HS-27A (cell line): ENCODE results near the gene TREM2.
A peak's percentile ranks its signal among the peaks of the same experiment; 100 is the strongest.

Source experiments
- DNase-seq: peaks from one replicate; pipeline ENCODE4 v3.0.0-alpha.2; 2012; ENCODE audit warnings: low read depth, missing footprints

The TREM2 gene

DNA sequence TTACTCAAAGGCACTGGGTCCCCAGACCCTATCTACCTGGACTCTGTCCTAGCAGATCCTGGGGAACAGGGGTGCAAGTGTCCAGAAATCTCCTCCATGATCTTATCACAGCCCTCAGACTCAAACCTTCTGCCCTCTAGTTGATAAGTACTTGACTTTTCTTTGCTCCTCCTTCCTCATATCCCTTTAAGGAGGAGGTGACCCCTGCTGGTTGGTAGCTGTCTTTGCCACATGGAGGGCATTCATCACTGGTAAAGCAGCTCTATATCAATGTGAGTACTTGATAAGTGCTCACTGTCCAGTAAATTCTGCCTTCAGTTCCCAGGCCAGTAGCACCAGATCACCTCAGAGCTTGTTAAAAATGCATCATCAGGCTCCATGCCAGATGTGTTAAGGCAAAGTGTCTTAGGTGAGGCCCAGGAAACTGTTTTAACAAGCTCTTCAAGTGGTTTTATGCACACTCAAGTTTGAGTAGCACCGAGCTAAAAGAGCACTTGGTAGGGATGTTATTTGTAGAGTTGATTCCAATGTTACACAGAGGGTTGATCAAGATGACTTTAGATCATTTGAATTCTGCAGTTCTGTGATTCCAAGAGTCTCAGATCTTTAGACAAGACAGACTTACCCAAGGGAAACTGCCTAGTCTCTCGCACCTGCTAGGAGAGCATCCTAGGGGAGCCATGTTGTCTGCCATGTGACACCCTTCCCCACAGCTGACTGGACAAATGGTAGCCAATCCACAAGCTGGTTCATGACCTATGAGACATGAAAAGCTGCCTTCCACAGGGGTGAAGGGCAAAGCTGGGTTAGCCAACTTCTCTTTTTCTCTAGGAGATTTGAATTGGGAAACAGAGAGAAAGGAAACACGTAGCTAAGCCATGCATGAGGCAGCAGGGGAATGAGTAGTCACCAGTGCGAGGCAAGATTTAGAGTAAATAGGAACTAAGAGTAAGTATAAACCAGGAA, 19.4 kb upstream of the TREM2 start:
- peak; percentile 17 for DNase-seq

DNA sequence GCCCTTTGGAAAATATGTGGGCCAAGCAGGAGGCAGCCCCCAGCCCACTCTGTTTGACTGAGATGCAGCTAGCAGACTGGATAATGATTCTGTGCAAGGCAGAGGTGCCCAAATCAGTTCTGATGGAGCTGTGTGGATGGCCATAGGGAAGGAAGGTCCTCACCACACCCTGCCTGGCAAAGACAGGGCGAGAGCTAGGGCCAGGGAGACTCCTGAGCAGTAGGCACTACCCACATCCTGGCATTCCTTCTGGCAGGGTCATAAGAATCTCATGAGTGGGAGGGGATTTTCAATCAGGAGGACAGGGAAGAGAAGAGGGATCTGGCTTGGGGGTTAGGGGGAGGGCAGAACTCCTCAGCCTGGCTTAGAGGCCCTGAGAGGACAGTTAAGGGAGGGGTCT, 18.6 kb upstream of the TREM2 start:
- DNase-seq = no peak

DNA sequence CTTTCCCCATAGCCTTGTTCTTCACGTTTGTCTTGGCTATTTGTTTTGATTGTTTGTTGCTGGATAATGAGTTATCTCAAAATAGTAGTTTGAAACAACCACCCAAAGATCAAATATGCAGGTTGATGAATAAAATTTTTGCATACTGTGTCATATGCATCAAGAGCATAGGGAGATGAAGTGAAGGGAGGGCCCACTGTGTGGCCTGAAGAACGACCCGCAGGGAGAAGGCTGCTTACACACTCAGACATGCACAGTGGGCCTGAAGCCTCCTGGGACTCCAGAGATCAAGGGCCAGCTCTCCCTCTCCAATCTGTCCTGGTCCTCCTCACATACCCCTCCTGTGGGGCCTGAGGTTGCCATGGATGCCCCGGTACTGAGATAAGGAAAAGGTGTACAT, 16.2 kb upstream of the TREM2 start:
- DNase-seq = no peak

DNA sequence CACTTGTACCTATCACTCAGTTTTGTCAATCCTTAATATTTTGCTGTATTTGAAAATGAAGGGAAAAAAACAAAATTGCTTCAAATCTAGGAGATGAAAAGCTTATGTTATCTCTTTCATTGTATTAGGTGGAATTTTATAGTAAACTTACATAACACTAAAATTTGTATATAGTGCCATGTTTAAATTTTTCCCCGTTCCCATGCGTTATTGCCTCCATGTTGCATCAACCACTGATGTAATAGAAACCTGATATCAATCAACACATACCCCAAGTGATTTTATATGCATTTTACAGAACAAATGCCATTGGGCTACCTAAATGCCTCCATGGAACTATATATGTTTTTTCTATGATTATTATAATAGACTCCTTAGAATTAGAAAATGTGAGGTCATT, 14.8 kb upstream of the TREM2 start:
- DNase-seq = no peak

DNA sequence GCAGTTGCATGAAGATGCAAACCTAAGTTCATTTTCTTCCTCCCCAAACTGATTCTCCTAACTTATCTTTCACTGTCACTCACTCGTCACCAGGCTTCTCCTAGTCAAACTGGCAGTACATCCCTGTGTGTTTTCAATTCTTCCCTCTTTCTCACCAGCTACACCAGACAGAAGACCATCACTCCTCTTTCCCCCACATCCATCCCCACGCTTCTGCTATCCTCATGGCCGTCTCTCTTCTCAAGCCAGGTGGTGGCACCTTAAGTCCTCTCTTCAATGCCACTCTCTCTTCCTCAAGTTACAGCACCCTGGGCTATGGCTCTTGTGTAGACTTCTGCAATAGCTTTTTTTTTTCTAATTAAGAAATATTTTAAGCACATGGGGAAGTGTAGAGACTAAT, 14.4 kb upstream of the TREM2 start:
- no peak for DNase-seq

DNA sequence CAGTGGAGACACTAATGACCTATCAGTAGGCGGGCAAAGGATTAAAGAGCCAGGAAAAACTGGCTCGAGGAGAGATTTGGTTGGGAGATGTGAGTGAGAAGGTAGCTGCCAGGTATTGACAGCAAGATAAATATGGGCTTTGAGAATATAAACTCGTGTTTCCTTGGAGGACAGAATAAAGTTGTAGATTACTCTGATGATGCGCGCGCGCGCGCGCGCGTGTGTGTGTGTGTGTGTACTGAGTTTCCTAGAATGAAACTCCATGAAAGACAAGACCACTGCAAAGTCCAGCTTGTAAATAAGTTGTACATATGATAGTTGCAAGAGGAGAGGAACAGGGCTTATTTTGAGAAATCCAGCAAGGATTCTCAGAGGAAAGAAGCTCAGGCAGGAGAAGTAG, 13.3 kb upstream of the TREM2 start:
- no peak for DNase-seq

DNA sequence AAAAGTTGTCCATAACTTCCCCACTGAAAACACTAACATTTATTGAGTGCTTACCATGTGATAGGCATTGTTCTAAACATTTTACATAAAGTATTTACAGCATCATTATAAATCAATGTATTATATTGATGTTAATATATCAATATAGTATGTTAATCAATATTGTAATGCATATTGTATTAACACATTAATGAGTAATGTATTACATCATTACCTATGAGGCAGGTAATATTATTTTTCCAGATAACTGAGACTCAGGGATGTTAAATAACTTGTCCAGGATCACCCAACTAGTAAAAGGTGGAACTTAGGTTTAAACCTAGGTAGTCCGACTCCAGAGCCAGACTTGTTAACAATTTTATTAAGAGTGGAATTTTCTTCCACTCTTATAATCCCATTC, 12.2 kb upstream of the TREM2 start:
- DNase-seq = no peak

DNA sequence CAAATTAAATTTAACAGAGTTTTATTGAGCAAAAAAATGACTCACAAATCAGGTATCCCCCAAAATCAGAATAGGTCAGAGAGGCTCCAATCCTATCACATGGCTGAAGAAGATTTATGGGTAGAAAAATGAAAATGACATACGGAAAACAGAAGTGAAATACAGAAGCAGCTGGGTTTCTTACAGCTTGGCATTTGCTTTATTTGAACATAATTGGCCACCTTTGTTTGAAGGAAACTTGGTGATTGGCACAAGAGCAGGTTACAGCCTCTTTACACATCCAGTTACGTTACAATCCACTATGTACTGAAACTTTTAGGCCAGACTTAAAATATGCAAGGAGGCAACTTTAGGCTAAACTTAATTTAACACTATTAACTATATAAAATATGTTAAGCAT, 11.7 kb upstream of the TREM2 start:
- DNase-seq = no peak

DNA sequence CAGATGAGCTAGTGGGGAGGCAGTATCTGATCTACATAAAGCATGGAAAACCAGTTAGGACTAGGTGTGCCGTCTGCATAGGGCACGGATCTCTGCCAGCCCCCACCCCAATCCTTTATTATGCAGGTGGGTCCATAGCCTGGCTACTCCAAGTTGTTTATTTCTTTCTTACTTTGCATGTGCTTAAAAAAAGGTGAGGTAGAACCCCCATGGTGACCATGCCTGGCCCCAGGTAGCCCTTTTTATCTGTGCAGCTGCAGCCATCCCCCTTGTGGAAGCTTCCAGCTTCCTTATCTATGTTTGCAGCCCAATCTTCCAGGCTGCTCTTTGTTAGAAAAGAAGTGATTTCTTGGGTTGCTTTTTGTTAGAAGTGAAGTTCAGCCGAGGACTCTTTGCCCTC, 9.0 kb upstream of the TREM2 start:
- DNase-seq = no peak

DNA sequence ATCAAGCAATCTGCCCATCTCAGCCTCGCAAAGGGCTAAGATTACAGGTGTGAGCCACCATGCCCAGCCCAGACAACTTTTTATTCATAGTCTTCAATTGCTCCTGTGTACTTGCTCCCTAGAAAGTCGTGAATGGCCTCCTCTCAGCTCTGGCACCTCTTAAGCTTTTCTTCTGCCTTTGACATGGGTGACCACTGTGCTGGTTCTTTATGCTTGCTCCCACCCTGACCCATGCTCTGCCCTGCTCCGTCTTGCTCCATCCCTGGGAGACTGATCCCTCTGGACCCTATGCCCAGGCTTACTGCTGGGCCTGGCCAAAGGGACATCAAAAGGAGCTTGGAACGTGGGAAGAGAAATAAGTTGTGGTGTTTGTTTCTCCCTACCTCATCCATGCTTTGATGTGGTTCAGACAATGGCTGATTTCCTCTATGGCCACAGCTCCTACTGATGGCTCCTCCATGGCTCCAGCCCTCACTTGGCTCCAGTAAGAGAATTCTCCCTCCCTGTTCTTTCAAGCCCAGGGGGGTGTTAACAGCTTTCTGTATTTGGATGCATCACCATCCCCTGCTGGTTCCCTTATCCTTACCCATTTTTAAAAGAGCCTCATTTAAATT, 7.7 kb upstream of the TREM2 start:
- DNase-seq = no peak

DNA sequence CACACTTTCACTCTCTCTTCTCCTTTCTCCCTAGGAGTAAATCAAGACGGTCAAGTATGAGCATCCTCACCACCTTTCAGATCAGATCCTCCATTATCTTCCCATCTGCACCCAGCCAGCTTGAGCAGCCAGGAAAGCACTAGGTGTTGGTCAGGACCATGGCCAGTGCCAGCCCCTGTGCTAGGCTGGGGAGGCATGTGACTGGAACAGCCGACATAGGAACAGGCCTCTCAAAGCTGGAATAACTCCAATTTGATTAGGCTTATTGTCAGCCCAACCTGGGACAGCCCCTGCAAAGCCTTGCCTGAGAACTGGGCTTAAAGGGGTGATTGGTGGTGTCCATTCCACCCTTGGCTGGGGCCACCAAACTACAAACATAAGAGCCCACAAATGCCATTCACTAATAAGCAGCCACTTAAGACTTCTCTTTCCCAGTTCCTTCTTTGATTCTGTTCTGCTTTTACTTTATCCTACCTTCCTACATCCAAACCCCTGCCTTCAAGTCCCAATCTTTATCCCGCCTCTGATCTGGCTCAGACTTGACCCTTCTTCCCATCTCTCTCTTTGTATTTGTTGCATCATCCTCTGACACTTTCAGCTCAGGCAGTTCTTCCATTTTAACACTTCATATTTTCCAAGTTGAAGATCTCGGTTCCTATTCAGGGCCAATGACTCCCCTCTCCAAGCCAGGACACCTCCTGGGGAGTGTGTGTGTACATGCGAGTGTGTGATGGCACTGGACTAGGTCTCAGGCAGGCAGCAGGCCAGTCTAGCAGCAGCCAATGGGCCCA, 4.5 kb upstream of the TREM2 start:
- DNase-seq = no peak

DNA sequence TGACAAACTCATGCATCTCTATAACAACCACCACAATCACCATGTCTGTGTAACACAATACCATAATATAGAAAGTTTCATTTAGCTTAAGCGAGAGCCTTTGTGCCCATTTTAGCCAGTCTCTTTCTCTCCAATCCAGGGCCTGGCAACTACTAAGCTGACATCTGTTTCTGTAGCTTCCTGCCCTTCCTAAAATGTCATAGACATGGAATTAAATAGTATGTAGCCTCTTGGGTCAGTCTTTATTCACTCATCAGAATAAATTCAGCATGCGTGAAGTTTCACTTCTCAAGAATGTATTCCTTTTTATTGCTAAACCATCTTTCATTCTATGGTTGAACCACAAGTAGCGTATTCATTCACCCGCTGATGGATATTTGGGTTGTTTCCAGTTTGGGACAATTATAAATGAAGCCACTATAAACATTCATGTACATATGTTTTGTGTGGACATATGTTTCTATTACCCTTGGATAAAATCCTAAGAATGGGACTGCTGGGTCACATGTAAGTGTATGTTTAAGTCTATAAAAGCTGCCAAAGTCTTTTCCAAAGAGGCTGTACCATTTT, 1.7 kb upstream of the TREM2 start:
- DNase-seq = no peak

DNA sequence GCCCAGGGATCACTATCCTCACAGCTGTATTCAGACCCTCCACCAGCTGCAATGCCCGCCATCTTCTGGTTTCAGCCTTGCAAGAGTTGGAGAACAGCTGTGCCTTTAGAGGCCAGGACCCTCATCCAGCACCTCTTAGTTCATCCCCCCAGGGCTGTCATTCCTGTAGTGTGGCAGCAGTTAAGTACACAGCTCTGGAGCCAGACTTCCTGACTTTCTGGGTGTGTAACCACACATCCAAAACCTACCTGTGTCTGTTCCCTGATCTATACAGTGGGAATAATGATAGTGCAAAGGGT, 452 bp upstream of the TREM2 start:
- no peak for DNase-seq

DNA sequence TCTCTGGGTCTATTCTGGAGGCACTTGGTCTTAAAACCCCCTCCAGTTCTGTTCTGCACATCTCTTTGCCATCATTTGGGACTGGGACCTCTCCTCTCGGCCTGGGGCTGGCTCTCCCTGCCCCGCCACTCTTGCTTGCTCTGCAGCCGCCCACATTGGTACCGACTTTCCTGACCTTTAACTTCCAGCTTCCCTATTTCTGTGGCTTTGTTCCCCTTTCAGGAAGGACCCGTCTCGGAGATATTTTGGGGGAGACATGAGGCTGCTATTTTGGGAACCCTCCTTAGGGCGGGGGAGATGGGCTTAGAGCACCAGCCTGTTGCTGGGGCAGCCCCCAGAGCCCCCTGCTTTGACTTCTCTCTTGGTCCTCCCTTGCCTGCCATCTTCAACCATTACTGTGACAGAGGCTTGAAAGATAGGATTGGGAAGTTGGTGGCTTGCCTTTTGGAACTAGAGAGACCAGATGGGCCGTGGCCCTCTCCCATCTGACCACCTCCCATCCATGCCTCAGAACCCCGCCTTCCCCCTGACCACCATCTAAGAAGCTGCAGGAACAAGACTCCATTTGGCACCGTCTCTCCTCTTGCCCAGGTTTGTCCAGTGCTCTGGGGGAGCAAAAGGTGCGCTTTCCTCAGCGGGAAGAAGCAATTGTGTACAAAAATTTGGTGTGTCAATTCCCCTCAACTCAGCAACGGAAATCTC, 914 bp downstream of the TREM2 start:
- no peak for DNase-seq

DNA sequence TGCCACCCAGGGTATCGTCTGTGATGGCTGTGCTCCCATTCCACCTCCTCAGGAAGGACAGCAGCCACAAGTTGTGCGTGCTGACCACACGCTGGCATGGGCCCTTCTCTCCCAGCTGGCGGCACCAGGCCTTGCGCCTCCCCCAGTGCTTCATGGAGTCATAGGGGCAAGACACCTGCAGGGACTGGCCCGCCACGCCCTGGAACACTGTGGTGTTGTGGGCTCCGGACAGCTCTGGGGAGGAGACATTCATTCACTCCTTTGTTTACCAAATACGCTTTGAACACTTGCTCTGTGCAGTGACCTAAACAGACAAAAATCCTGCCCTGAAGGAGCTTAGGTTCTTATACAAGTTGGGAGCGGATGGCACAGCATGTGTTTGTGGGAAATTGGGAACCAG, 1.5 kb downstream of the TREM2 start:
- DNase-seq = no peak

DNA sequence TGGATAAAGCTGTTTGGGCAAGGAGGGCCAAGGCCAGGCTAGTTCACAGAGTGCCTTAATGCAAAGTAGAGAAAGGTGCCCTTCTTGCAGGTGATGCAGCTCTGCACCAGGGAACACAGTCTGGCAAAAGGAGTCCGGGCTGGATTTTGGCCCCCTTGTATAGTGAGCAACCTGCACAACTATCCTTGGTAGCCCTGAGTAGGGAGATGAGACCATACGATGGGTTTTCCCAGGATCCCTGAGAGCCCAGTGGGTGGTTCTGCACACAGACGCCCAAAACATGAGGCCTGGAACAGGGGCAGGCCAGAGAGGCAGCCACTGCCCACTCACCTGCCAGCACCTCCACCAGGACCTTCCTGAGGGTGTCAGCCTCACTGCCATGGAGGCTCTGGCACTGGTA, 2.0 kb downstream of the TREM2 start:
- no peak for DNase-seq

DNA sequence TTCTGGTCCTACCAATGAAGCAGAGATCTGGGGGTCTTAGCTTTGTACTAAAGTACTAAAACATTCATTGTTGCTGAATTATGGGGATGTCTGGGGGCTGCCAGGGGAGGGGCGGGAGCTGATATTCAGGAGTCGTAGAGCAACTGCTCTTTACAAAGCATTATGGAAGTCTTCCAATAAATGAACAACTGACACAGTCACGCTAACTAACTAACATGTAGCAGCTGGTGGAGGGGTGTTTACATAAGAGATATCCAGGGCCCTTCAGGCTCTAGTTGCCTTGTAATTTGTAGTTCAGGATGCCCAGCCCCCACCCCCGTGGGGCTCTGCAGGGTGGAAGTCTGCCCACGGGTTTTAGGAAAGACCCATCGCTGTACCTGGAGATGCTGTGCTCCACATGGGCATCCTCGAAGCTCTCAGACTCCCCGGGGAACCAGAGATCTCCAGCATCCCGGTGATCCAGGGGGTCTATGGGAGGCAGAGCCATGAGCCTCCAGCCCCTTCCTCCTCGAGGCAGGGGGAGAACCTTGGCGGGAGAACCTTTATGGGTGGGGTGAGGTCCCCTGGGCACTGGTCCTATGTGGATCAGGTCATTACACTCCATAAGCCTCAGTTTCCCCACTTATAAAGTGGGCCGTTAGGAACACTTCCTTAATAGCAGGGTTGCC, 3.4 kb downstream of the TREM2 start:
- DNase-seq = no peak

DNA sequence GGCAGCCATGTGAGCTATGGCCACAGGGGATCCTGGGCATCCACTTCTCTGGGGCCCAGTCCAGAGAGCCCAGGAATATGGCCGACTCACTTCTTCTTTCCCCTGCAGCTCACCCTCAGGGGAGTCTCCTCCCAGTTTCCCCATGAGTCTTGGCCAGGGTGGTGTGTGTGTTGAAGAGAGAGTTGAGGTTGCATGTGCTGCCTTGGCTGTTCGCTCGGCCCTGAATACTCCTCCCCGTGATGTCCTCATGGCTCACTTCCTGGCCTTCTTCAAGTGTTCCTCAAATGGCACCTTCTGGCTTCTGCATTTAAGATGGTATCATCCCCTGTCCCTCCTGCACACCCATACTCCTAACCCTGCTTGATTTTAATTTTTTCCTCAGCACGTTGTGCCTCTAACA, 5.6 kb downstream of the TREM2 start:
- no peak for DNase-seq

DNA sequence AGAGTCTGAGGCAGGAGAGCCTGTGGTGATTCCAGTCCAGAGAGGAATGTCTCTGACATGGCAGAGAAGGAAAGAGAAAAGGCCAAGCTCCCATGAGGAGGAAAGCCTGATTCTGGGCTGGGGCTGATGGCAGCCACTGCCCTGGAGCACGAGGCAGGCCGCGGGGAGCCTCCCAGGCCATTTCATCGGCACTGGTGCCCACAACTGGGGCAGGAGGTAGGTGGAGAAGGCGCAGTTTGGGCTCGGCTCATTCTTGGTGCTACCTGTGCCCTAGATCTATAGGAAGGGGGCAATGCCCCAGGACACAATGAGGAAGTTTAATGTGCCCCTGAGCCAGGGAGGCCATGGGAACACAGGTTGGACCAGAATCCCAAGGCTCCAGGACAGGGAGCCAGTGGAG, 6.1 kb downstream of the TREM2 start:
- no peak for DNase-seq

DNA sequence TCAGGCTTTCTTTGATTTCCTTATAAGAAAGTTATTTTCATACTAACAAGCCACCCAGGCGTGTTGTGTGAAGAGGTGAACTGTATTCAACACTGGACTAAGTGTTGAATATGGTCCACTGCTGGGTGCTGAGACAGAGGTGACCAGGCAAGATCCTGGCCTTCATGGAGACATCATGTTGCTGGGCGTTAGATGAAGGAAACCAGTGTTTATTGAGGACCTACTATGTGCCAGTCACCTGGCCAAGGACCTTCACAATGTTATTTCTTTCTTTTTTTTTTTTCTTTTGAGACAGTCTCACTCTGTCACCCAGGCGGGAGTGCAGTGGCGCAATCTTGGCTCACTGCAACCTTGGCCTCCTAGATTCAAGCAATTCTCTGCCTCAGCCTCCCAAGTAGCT, 6.9 kb downstream of the TREM2 start:
- DNase-seq = no peak

DNA sequence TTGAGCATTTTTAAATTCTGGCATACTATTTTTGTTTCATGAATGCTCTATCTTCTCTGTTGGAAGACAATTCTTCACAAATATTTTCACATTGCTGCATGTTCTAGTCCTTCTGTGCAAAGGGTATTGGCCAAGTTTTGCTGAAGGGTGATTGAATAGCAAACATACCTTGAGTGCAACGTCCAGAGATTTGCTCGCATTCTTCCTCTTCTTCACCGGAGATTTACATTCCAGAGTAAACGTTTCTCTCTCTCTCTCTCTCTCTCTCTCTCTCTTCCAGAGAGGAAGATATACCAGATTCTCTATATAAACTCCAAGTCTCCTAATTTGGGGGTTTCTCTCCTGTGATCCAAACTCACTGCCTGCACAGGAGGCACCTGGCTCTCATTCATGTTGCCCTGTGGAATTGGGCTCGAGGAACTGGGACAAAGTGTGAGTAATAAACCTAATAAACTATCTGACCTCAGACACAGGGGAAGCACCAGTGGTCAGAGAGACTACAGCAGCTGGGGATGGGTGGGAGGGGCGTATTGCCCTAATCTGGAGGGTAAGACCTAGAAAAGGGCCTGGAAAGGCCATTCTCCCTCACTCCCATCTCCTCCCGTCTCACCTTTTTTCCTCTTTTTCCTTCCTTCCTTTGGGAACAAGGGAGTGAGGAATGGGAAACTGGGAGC, 7.6 kb downstream of the TREM2 start:
- no peak for DNase-seq
